SKM-1 treated with dmso at 0.1 percent for 144 hours (cell line): ENCODE results near the gene PHLDA1.
"Not testable (repeated sequence)": the region's sequence is repeated elsewhere in the genome, so short reads cannot be mapped to it uniquely, and the experiment has no call there.

Experiments used
- DNase-seq: peaks from one replicate; lab custom pipeline; 2025; ENCODE audit not compliant: unreplicated experiment; lab: John Stamatoyannopoulos, UW

Gene PHLDA1

GRCh38 chr12:76018672-76019071 lies 12.9 kb downstream of the PHLDA1 start:
- DNase-seq, result no peak

- DNase-seq, result no peak
These were observed 13.5 kb downstream of the PHLDA1 start for GRCh38 chr12:76018111-76018510.

GRCh38 chr12:76014007-76014406 lies 17.6 kb downstream of the PHLDA1 start:
- DNase-seq, result no peak

- DNase-seq, result no peak
These were observed 18.0 kb downstream of the PHLDA1 start for GRCh38 chr12:76013603-76014002.

GRCh38 chr12:76012644-76013043 lies 18.9 kb downstream of the PHLDA1 start:
- no peak for DNase-seq

- DNase-seq, result no peak
These were observed 20.7 kb downstream of the PHLDA1 start for GRCh38 chr12:76010732-76011458.

- DNase-seq, result no peak
These were observed 23.1 kb downstream of the PHLDA1 start for GRCh38 chr12:76008428-76008827.

GRCh38 chr12:76007640-76008039 lies 23.9 kb downstream of the PHLDA1 start:
- no peak for DNase-seq

GRCh38 chr12:76006028-76006925 lies 25.3 kb downstream of the PHLDA1 start:
- DNase-seq, result no peak

GRCh38 chr12:76003355-76003638 lies 28.3 kb downstream of the PHLDA1 start:
- DNase-seq, result no peak

GRCh38 chr12:76002598-76003354 lies 28.8 kb downstream of the PHLDA1 start:
- no peak for DNase-seq

GRCh38 chr12:75998292-75999063 lies 33.1 kb downstream of the PHLDA1 start:
- no peak for DNase-seq

GRCh38 chr12:75997658-75998057 lies 33.9 kb downstream of the PHLDA1 start:
- DNase-seq, result no peak

- DNase-seq, result no peak
These were observed 34.6 kb downstream of the PHLDA1 start for GRCh38 chr12:75996861-75997447.

GRCh38 chr12:75995691-75996090 lies 35.9 kb downstream of the PHLDA1 start:
- DNase-seq, result no peak

- no peak for DNase-seq
These were observed 37.4 kb downstream of the PHLDA1 start for GRCh38 chr12:75994069-75994740.

- no peak for DNase-seq
These were observed 39.8 kb downstream of the PHLDA1 start for GRCh38 chr12:75991753-75992152.

GRCh38 chr12:75990189-75990912 lies 41.2 kb downstream of the PHLDA1 start:
- DNase-seq, result no peak

GRCh38 chr12:75987709-75988108 lies 43.9 kb downstream of the PHLDA1 start:
- DNase-seq, result not testable (repeated sequence)
